Measurements from ENCODE around the gene SEC24C.

Gene SEC24C

GRCh38 chr10:73779018-73779417, 34.8 kb downstream of the SEC24C start:
- TF ChIP-seq, protein P1, sequence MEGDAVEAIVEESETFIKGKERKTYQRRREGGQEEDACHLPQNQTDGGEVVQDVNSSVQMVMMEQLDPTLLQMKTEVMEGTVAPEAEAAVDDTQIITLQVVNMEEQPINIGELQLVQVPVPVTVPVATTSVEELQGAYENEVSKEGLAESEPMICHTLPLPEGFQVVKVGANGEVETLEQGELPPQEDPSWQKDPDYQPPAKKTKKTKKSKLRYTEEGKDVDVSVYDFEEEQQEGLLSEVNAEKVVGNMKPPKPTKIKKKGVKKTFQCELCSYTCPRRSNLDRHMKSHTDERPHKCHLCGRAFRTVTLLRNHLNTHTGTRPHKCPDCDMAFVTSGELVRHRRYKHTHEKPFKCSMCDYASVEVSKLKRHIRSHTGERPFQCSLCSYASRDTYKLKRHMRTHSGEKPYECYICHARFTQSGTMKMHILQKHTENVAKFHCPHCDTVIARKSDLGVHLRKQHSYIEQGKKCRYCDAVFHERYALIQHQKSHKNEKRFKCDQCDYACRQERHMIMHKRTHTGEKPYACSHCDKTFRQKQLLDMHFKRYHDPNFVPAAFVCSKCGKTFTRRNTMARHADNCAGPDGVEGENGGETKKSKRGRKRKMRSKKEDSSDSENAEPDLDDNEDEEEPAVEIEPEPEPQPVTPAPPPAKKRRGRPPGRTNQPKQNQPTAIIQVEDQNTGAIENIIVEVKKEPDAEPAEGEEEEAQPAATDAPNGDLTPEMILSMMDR (conservative IDR thresholded peaks at IDR 0.05): no peak
- no peak overlapping the region for H3K27ac ChIP-seq

DNA sequence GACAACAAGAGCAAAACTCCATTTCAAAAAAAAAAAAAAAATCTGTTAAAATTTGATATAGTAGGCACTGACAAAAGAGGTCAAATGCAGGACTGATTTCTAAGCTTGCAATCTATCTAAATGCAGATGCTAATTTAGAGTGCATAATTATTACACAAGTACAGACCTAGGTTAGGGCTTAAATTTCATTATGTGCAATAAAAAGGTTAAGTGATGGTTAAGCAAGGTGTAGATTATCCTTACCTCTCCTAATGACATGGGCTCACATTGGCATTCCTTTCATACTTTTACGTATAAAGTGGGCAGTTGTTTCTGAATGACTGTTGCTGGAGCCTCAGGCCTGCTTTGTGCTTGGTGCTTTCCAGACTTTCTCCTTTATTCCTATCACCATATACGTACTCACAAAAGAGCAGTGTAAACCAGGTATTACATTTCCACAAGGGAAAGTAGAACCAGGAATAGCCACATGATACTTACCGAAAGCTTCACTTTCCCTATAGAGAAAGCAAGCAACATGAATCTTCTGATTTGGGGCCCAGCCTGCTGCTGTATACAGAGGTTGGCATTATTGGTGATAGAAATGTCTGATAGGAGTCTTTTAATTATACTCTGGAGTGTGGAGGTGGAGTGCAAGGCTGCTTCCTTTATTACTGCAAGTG, 35.5 kb downstream of the SEC24C start:
- no peak overlapping the region for H3K27ac ChIP-seq
- TF ChIP-seq, protein P1 (conservative IDR thresholded peaks at IDR 0.05): no peak

DNA sequence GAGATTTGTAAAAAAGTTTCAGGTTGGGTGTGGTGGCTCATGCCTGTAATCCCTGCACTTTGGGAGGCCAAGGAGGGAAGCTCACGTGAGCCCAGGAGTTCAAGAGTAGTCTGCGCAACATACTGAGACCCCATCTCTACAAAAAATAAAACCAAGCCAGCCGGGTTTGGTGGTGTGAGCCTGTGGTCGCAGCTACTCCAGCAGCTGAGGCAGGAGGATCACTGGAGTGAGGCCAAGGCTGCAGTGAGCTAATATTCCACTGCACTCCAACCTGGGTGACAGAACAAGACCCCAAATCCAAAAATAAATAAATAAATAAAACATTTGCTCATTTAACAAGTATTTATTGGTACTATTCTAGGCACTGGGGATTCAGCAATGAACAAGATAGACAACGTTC, 36.1 kb downstream of the SEC24C start:
- no peak overlapping the region; the same call in 1 of the 2 replicates for H3K27ac ChIP-seq
- TF ChIP-seq, protein P1 (conservative IDR thresholded peaks at IDR 0.05): no peak

GRCh38 chr10:73780966-73781365, 36.8 kb downstream of the SEC24C start:
- peak overlapping the region; percentile 88 for H3K27ac ChIP-seq

GRCh38 chr10:73781548-73781878, 37.3 kb downstream of the SEC24C start:
- TF ChIP-seq, protein P1 (conservative IDR thresholded peaks at IDR 0.05): no peak
- peak overlapping the region; percentile 88 for H3K27ac ChIP-seq

More at GRCh38 chr10:73780966-73781365, 36.8 kb downstream of the SEC24C start:
- TF ChIP-seq, protein P1 (conservative IDR thresholded peaks at IDR 0.05): no peak

GRCh38 chr10:73781879-73782748, 37.9 kb downstream of the SEC24C start, which contains the start of gene CHCHD1:
Gene CHCHD1 (plus strand): TSS chr10:73782048. CDS start chr10:73782076, 28 bp downstream.
- TF ChIP-seq, protein P1 (conservative IDR thresholded peaks at IDR 0.05): no peak

DNA sequence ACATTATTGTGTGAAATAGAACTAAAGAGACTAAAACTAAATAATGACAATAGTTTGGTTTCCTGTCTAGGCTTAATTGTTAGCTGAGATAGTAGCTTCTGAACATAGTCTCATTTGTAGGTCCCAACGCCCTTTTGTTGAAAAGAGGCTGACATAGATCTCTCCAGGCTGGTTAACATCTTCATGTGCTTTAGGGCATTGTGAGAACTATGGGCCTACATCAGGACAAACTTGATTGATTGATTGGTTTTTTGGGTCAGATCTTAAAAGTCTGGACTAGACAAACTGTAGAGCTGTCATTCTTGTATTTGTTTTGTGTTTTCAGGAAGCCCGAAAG, 38.5 kb downstream of the SEC24C start:
- H3K27ac ChIP-seq: peak overlapping the region; percentile 88
- TF ChIP-seq, protein P1 (conservative IDR thresholded peaks at IDR 0.05): no peak

More at GRCh38 chr10:73781879-73782748, 37.9 kb downstream of the SEC24C start, which contains the start of gene CHCHD1:
- H3K27ac ChIP-seq: peak within 1 kb of the TSS; percentile 88
